K562 (cell line): ENCODE data around the gene ATPAF2. TPM values are rescaled to one million over a fixed set of nuclear protein-coding genes. Genes with fewer than 3 reads are reported as not detected.

Experiments used
- ATAC-seq: fragments of 200-7000 bp; cut with Tn5 transposase; 3 replicates; pipeline ENCODE4 v1.9.1; 2020; ENCODE audit warnings: moderate library complexity
- BruUV-seq: library from RNA; stranded (reverse); fragments of 400-500 nt; replicated peaks from 2 replicates; lab custom pipeline; 2021; lab: Mats Ljungman, UMichigan
- CTCF ChIA-PET: fragments of 300-600 bp; formaldehyde crosslinking; extraction: SDS; loops from one replicate; lab custom pipeline; 2021; ENCODE audit warnings: low intra/inter-chr PET ratio; lab: Yijun Ruan, JAX
- POLR2A ChIA-PET: fragments of 300-600, 350-650 bp; sonication (Branson Sonifier 250); formaldehyde crosslinking; extraction: SDS; loops from one replicate; lab custom pipeline; 2021; ENCODE audit warnings: antibody characterized with exemption, inconsistent platforms; lab: Yijun Ruan, JAX
- DNase-seq, 4 experiments: peaks; one replicate each; pipeline versions ENCODE4 v3.0.0 to v3.0.0-alpha.2; 2011 to 2018; ENCODE audit warnings: low spot score in 3 of 4, mixed read lengths in 3 of 4; ENCODE audit errors: extremely low read depth in 1 of 4
- FAIRE-seq: peaks from 2 replicates; lab custom pipeline; 2011; peaks lifted over from hg19 to GRCh38; lab: Jason Lieb, UNC
- H2AFZ ChIP-seq: 2 replicates; pipeline ENCODE4 v1.6.0; 2011; ENCODE audit warnings: low read depth, low read length, control low read depth, inconsistent platforms
- H3K27ac ChIP-seq: fragments of 200-600 bp; 3 replicates; pipeline ENCODE4 v1.8.0; 2011; ENCODE audit warnings: low read depth, mild to moderate bottlenecking, control low read depth, inconsistent platforms, low read length, moderate library complexity, mixed read lengths; ENCODE audit errors: extremely low read depth
- H3K27me3 ChIP-seq, 2 experiments: fragments of 300-600 bp in 1 of 2; 2 replicates in 1 of 2; 3 replicates in 1 of 2; pipeline versions ENCODE4 v1.6.0 to v1.8.0; 2011; ENCODE audit warnings: inconsistent platforms in 2 of 2, low read length in 2 of 2, mild to moderate bottlenecking in 1 of 2, mixed read lengths in 1 of 2, moderate library complexity in 1 of 2; ENCODE audit not compliant: control insufficient read depth in 2 of 2, insufficient read depth in 2 of 2
- H3K36me3 ChIP-seq: fragments of 300-600 bp; 3 replicates; pipeline ENCODE4 v1.8.0; 2011; ENCODE audit warnings: mild to moderate bottlenecking, low read length, inconsistent platforms; ENCODE audit not compliant: control insufficient read depth, insufficient read depth
- H3K4me1 ChIP-seq, 2 experiments: fragments of 200-600 bp in 1 of 2; replicated peaks in 1 of 2; 2 replicates in 1 of 2; 3 replicates in 1 of 2; pipeline versions ENCODE4 v1.5.1 to v1.8.0; 2011; ENCODE audit warnings: inconsistent platforms in 2 of 2, low read length in 2 of 2, mild to moderate bottlenecking in 1 of 2, mixed read lengths in 1 of 2, moderate library complexity in 1 of 2; ENCODE audit not compliant: control insufficient read depth in 2 of 2, insufficient read depth in 2 of 2
- H3K4me2 ChIP-seq: 2 replicates; pipeline ENCODE4 v1.6.1; 2011; ENCODE audit warnings: low read length, control low read depth, inconsistent platforms, mixed read lengths; ENCODE audit not compliant: insufficient read depth
- H3K4me3 ChIP-seq: fragments of 200-600 bp; sonication (generic), shearing (Covaris generic); 2 replicates; pipeline ENCODE4 v1.5.1; 2016; ENCODE audit warnings: control low read depth, inconsistent platforms
- H3K79me2 ChIP-seq: fragments of 200-600 bp; 3 replicates; pipeline ENCODE4 v1.8.0; 2011; ENCODE audit warnings: low read length, inconsistent platforms; ENCODE audit not compliant: control insufficient read depth, insufficient read depth
- H3K9ac ChIP-seq, 2 experiments: 2 replicates each; pipeline versions ENCODE4 v1.6.0 to v1.6.1; 2011; ENCODE audit warnings: low read depth in 2 of 2, low read length in 2 of 2, control low read depth in 1 of 2, inconsistent platforms in 1 of 2, mild to moderate bottlenecking in 1 of 2, mixed read lengths in 1 of 2; ENCODE audit not compliant: insufficient read depth in 1 of 2
- H3K9me1 ChIP-seq: one replicate; pipeline ENCODE4 v1.6.0; 2011; ENCODE audit warnings: inconsistent platforms, mild to moderate bottlenecking, low read length, moderate library complexity; ENCODE audit not compliant: control insufficient read depth, insufficient read depth
- H3K9me3 ChIP-seq: replicated peaks from 2 replicates; pipeline ENCODE4 v1.5.1; 2011; ENCODE audit warnings: low read depth, low read length, inconsistent platforms; ENCODE audit not compliant: control insufficient read depth, insufficient read depth
- H4K20me1 ChIP-seq: replicated peaks from 2 replicates; pipeline ENCODE4 v1.6.1; 2011; ENCODE audit warnings: low read length, inconsistent platforms, mixed read lengths; ENCODE audit not compliant: control insufficient read depth, insufficient read depth
- HDGF ChIP-seq: fragments of 450-650 bp; IDR thresholded peaks from 2 replicates; pipeline ENCODE4 v1.6.1; 2016
- MAFF ChIP-seq: IDR thresholded peaks from 2 replicates; pipeline ENCODE4 v1.6.1; 2012; ENCODE audit warnings: low read length, improper control_type of control experiment
- MGA ChIP-seq: fragments of 450-650 bp; IDR thresholded peaks from 2 replicates; pipeline ENCODE4 v1.6.1; 2016; ENCODE audit warnings: mild to moderate bottlenecking, moderate library complexity
- MITF ChIP-seq: IDR thresholded peaks from 2 replicates; pipeline ENCODE4 v1.6.1; 2014; ENCODE audit warnings: antibody characterized with exemption
- SFPQ ChIP-seq: fragments of 200-400 bp; formaldehyde crosslinking; IDR thresholded peaks from 2 replicates; pipeline ENCODE4 v1.6.1; 2017; ENCODE audit warnings: mild to moderate bottlenecking, low read depth, low read length, moderate library complexity
- ZNF384 ChIP-seq: IDR thresholded peaks from 2 replicates; pipeline ENCODE4 v1.6.1; 2012; ENCODE audit warnings: low read depth, low read length, improper control_type of control experiment
- ZNF695 ChIP-seq: fragments of 450-650 bp; formaldehyde crosslinking; IDR thresholded peaks from 2 replicates; pipeline ENCODE4 v1.4.0; 2020; ENCODE audit warnings: mild to moderate bottlenecking, moderate library complexity
- WGBS: fragments of 100-300 bp; shearing (Covaris generic); methylation state at CpG from one replicate; pipeline ENCODE4 v1.1.6; 2016; ENCODE audit warnings: low coverage, mixed read lengths; ENCODE audit not compliant: insufficient coverage; ENCODE audit errors: missing lambda C conversion rate; 5-methylcytosine and 5-hydroxymethylcytosine counted together
- in situ Hi-C: fragments of 300-500 bp; cut with MboI; formaldehyde crosslinking; loops from 4 replicates; pipeline ENCODE4 v1.15.0; 2018; ENCODE audit warnings: inconsistent platforms, mixed read lengths
- intact Hi-C: fragments of 100-400 bp; cut with micrococcal nuclease; formaldehyde crosslinking; loops from 2 replicates; pipeline ENCODE4 v1.14.2; 2022
- polyA plus RNA-seq, 8 experiments: library from polyadenylated mRNA; depleted of rRNA in 4 of 8; stranded (reverse) in 5 of 8; unstranded in 3 of 8; fragments of >200 nt; fragmentation: Nextera tagmentation in 2 of 8; fragmentation: Illumina TruSeq in 1 of 8; extraction: Ambion mirVana in 2 of 8; extraction: Trizol in 1 of 8; gene quantifications; 2 replicates each; pipeline versions ENCODE4 v1.2.1 to v1.2.3, GENCODE V29; 2011 to 2014; ENCODE audit warnings: inconsistent platforms in 1 of 8, missing spikeins in 1 of 8
- total RNA-seq, 7 experiments: library from RNA; depleted of rRNA in 6 of 7; stranded (reverse); fragments of >200 nt in 6 of 7; fragmentation: Illumina TruSeq in 2 of 7; extraction: Trizol in 2 of 7; gene quantifications; 2 replicates each; pipeline versions ENCODE4 v1.2.1 to v1.2.3, GENCODE V29; 2011 to 2021; ENCODE audit warnings: low replicate concordance in 1 of 7

Gene ATPAF2
- total and polyA plus RNA-seq, 9 of the 15 experiments (the other 6 are each of a cell fraction or from before 2014, with no cell fraction given) = 2.1 to 19.2 (median 11.3) TPM

- Histone ChIP-seq H3K4me2 (no peak overlapping the region), H2AFZ (0 out of 2 replicates have a peak overlapping the region, but pooled peaks have one; percentile 19), H4K20me1 (no peaks in the 10 kb centered on the region), H3K79me2 (no peaks in the 10 kb centered on the region), H3K27me3 (peaks cover 0 to 9% of the 10 kb centered on the region in 2 experiments; a peak in 1 of 5 replicates), H3K9ac (no peak overlapping the region), H3K9me3 (no peaks in the 10 kb centered on the region), H3K27ac (no peak overlapping the region), H3K36me3 (no peaks in the 10 kb centered on the region), H3K4me1 (peaks cover 0 to 4% of the 10 kb centered on the region in 2 experiments; a peak in 3 of 5 replicates), H3K4me3 (no peak overlapping the region), H3K9me1 (no peaks in the 10 kb centered on the region)
- DNase-seq (no peak), FAIRE-seq (no peak), ATAC-seq (no peak)
- CTCF ChIA-PET = no interaction called here
- intact Hi-C loops (no loop called here), in situ Hi-C loops (no loop called here)
- WGBS = 67% methylated on average over 9 of the region's 9 CpGs
- no TSS peak for BruUV-seq
- POLR2A ChIA-PET = interaction anchor here (1.6 kb wide), 1 partner anchor 9 kb away, joined by 4 read pairs; no protein-coding TSS in a partner anchor
- no peak for TF ChIP-seq ZNF384
- TF ChIP-seq SFPQ = no peak
- no peak for TF ChIP-seq MGA
- no peak for TF ChIP-seq HDGF
- no peak for TF ChIP-seq MITF
- TF ChIP-seq ZNF695 (CRISPR knock-in tag) = no peak
- TF ChIP-seq MAFF = no peak
Observed at GRCh38 chr17:17982801-17983200, 56.2 kb downstream of the ATPAF2 start.
